ENCODE measurements around the gene ZMPSTE24.
A peak's percentile ranks its signal among the peaks of the same experiment; 100 is the strongest.
"Not testable (repeated sequence)": the region's sequence is repeated elsewhere in the genome, so short reads cannot be mapped to it uniquely, and the experiment has no call there.

Gene ZMPSTE24

DNA sequence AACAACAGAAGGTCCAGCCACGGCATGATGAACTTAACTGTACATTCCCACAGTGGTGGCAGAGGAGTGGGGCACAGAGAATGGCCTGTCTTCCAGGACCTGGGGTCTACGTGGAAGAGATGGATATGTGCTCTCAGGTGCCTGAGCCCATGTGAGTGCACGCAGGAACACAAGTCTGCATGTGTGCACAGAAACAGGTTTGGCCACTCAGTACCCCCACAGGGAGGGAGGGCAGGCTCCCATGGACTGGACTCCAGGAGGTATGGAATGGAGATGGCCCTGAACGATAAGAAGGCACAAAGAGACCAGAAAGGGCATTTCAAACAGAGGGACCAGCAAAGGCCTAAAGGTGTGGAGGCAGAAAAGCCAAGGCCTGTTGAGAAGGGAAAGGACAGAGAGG lies 48.3 kb downstream of the ZMPSTE24 start:
- no peak for DNase-seq

GRCh38 chr1:40307186-40307585 lies 49.1 kb downstream of the ZMPSTE24 start:
- no peak for DNase-seq

DNA sequence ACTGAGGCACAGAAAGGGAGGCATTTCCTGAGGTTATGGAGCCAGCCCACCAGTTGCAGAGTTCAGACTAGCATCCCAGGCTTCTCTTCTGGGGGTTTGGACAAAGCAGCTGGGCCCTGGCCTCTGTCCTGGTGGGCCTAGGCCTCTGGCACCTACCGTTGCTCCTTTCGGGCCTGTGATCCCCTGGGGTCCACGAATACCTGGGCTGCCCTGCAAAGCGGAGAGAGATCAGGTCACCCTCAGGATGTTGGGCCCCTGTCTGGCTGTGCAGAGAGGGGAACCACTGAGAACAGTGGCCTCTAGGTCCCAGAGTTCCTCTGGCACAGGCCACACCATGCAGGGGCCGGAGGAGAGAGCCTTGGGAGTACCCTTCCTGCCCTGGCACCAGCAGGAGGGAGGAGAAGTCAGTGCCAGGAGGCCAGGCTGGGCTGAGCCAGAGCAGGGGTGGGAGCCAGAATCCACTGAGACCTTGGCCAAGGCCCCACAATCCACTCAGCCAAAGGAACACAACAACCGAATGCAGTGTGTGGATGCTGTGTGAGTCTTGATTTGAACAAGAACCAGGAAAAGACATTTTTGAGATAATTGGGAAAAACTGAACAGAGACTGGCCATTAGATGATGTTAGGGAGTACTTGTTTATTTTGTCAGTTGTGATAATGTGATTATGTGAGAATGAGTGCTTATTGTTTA lies 50.1 kb downstream of the ZMPSTE24 start:
- no peak for DNase-seq

DNA sequence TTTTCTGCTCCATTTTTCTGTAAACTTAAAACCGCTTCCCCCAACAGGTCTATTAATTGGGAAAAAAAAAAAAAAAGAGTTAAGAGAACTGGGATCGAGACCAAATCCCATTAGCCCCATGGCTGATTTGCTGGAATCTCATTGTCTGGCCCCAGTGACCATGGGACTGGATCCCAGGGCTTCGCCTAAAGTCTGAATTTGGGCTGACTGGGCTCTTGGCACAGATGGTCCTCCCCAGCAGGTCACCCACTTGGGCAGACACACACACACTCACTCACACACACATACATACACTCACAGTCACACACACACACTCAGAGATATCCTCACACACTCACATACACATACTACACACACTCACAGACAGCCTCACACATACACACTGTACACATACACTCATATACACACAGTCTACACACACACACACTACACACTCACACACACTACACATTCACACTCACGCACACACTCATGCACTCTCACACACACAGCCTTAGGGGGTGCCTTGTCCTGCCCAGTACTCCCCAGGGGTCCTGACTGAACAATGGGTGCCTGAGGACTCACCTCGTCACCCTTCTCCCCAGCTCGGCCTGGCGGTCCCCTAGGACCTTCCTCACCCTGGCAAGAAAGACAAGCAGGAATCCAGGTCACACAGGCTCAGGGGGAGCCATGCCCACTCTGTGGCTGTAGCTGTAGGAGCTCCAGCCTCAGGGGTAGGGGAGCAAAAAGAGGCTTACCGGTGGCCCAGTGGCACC lies 51.5 kb downstream of the ZMPSTE24 start:
- DNase-seq = no peak

GRCh38 chr1:40310129-40310461 lies 52.1 kb downstream of the ZMPSTE24 start:
- DNase-seq = no peak

- DNase-seq = no peak
Observed at GRCh38 chr1:40310983-40311642, 53.1 kb downstream of the ZMPSTE24 start.

- DNase-seq = peak; percentile 42
Observed at GRCh38 chr1:40311692-40312091, 53.7 kb downstream of the ZMPSTE24 start.

- DNase-seq = peak; percentile 53
Observed at GRCh38 chr1:40312238-40313205, 54.5 kb downstream of the ZMPSTE24 start.

DNA sequence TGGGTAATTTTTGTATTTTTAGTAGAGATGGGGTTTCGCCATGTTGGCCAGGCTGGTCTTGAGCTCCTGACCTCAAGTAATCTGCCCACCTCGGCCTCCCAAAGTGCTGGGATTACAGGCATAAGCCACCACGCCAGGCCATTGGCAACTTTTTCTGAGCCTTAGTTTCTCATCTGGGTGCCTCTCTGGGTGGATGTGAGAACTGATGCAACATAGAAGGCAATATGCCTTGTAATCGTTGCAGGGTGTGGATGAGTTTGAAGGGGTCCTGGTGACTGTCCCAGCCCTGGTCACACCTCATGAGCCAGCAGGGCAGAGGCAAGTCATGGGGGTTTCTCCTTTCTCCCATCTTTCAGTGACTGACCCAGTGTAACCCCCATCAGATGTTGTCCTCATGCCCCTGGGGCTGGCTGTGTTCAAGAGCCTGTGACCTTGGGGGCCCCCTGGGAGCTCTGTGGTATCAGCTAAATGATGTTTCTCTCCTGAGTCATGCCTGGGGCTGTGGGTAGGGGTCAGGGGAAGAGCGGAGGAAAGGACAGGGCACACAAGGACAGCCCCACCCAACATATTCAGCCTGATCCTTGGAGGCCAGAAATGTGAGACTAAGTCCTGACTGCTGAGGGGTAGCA lies 55.4 kb downstream of the ZMPSTE24 start:
- DNase-seq = no peak

DNA sequence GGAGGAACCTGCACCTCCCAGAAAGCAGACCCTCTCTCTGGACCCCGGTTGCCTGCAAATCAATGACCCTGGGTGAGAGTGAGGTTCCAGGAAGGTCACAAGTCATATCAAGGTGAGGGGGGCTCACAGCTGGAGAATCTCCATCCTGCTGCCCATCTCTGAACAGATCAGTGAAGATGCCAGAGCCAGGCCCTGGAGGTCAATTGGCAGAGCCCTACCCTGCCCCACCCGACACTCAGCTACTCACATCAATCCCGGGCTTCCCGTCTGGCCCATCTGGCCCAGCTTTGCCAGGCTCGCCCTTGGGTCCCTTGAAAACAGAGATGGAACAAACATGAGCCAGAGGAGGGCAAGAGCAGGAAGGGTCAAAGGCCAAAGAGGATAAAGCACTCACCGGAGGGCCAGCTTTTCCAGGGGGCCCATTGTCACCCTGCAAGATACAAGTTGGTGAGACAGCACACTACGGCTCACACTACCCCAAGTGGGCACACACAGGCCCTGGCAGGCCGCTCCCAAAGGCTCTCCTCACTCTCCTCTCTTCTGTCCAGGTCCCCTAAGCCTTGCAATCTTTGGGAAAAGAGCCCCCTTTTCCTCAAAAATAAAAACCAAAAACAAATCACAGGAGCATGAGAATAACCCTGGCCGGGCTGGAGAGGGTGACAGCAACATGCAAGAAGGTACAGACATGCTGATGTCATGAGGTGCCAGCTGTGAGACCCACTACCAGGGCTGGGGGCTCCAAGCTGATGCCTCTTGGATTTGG lies 56.1 kb downstream of the ZMPSTE24 start:
- DNase-seq = no peak

- no peak for DNase-seq
Observed at GRCh38 chr1:40314721-40315238, 56.7 kb downstream of the ZMPSTE24 start.

DNA sequence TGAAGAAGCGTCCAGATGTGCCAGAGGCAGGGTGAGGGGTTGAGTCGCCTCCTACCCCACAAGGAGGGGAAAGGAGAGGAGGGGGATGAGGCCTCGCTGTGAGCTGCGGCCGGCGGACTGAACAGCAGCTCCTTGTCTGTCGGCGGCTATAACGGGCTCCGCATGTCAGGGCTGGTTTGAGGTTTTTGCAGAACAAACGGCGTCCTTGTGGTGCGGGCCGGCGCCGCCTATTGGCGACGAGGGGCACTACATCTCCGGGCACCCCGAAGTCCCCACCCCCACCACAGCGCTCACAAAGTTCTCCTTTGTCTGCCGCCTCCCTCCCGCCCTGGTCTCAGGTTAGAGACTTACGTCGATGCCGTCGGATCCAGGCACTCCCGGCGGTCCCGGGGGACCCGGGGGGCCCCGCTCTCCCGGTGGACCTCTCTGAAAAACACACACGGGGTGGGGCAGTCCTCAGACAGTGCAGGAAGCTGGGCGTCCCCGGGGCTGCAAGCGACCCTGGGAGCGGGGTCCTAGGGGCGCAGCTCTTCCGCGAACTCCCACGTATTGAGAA lies 57.3 kb downstream of the ZMPSTE24 start:
- DNase-seq = peak; percentile 94

- DNase-seq = peak; percentile 73
Observed at GRCh38 chr1:40315795-40316594, 58.0 kb downstream of the ZMPSTE24 start.

- DNase-seq = peak; percentile 80
Observed at GRCh38 chr1:40316595-40317393, 58.8 kb downstream of the ZMPSTE24 start, which contains the start of gene COL9A2. Gene COL9A2 (minus strand): TSS chr1:40317286. CDS start chr1:40317197, 89 bp downstream.

DNA sequence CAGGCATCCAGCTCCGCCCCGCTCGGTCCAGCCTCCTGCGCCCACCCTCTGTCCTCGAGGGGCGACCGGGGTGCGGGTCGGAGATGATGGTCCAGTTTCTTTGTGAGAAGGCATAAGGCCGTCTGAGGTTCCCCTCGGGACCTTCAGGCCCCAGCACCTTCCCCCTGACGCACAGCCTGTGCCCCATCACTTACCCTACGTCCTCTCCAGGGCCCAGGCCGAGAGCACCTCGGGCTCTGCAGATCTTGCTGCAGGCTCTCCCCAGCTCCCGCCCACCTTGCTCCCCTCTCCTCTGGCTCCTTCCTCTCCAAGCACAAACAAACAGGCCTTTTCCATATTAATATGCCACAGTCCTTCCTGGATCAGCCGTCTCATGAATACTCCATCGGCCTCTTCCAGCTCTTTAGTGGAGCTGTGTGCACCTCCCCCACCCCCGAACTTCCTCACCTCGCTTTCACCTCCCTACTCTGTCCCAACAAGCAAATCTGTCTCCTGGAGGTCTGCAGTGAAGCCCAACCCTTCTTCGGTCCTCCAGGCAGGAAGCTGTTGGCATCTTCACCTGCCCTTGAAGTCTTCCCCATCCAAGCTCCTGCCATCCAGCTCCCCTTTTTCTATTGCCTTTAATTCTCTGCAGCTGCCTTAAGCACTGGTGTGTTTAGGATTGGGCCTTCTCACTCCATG lies 59.5 kb downstream of the ZMPSTE24 start:
- DNase-seq = peak; percentile 52

- no peak for DNase-seq
Observed at GRCh38 chr1:40318476-40318875, 60.4 kb downstream of the ZMPSTE24 start.

GRCh38 chr1:40318970-40319621 lies 61.1 kb downstream of the ZMPSTE24 start:
- no peak for DNase-seq

GRCh38 chr1:40331403-40331802 lies 73.4 kb downstream of the ZMPSTE24 start:
- not testable (repeated sequence) for DNase-seq

All from activated CD8-positive, alpha-beta memory T cell treated with anti-CD3 and anti-CD28 coated beads, Interleukin-2, amount 50 U/mL, for 48 hours (primary cell).